ENCODE measurements around the gene MARK3. TPM values are rescaled to one million over a fixed set of nuclear protein-coding genes. Genes with fewer than 3 reads are reported as not detected.

MARK3 gene
- total RNA-seq, 4 donors from 2014 or later: 109 to 143 (median 125) TPM

DNA sequence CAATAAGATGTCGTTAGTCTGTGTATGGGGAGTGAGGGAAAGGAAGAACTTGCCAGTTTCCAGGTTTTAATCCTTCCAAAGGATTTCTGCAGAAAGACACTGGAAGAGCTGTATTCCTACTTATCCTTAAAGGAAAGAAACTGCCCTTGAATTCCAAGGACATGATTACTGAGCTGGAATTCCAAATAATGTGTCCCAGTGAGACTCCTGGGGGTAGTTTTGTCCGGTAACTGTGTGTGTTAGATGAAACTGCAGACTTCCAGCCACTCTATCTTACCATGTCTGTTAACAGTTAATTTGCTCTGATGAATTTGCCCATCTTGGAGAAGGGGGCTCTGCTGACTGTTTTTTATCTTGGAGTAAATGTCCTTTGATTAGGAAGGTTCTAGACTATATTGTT, 104.4 kb downstream of the MARK3 start:
- 82 to 88% methylated on average over 2 of the region's 2 CpGs for WGBS, 2 donors
- TF ChIP-seq, protein P1, sequence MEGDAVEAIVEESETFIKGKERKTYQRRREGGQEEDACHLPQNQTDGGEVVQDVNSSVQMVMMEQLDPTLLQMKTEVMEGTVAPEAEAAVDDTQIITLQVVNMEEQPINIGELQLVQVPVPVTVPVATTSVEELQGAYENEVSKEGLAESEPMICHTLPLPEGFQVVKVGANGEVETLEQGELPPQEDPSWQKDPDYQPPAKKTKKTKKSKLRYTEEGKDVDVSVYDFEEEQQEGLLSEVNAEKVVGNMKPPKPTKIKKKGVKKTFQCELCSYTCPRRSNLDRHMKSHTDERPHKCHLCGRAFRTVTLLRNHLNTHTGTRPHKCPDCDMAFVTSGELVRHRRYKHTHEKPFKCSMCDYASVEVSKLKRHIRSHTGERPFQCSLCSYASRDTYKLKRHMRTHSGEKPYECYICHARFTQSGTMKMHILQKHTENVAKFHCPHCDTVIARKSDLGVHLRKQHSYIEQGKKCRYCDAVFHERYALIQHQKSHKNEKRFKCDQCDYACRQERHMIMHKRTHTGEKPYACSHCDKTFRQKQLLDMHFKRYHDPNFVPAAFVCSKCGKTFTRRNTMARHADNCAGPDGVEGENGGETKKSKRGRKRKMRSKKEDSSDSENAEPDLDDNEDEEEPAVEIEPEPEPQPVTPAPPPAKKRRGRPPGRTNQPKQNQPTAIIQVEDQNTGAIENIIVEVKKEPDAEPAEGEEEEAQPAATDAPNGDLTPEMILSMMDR (IDR thresholded peaks at IDR 0.05): no peak
- TF ChIP-seq POLR2A (IDR thresholded peaks at IDR 0.05): no peak
- TF ChIP-seq EP300 (IDR thresholded peaks at IDR 0.05): no peak
- no peak for DNase-seq (ENCODE audit: low spot score in 2 of 2)
- H3K9me3 ChIP-seq: no peaks in the 10 kb centered on the region
- no peaks in the 10 kb centered on the region for H3K4me1 ChIP-seq
- no peak overlapping the region for H3K4me3 ChIP-seq
- no peak overlapping the region for H3K27ac ChIP-seq
- peaks cover 0 to 77% (median 4%) of the 10 kb centered on the region in 3 donors for H3K36me3 ChIP-seq
- H3K27me3 ChIP-seq: no peaks in the 10 kb centered on the region

DNA sequence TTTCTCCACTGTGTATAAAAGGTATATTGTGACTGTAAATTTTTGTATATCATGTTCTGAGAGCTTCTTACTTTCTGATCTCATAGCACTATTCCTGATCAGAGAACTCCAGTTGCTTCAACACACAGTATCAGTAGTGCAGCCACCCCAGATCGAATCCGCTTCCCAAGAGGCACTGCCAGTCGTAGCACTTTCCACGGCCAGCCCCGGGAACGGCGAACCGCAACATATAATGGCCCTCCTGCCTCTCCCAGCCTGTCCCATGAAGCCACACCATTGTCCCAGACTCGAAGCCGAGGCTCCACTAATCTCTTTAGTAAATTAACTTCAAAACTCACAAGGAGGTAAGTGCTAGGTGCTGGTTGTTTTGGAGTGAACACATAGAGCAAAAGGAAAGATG, 106.5 kb downstream of the MARK3 start:
- peaks cover 0 to 92% (median 4%) of the 10 kb centered on the region in 3 donors for H3K36me3 ChIP-seq

GRCh38 chr14:103492156-103492925, 107.1 kb downstream of the MARK3 start:
- no peaks in the 10 kb centered on the region for H3K27me3 ChIP-seq
- H3K4me3 ChIP-seq: no peak overlapping the region
- DNase-seq (ENCODE audit: low spot score in 2 of 2): no peak
- 57 to 64% methylated on average over 6 of the region's 6 CpGs for WGBS, 2 donors
- H3K36me3 ChIP-seq: peaks cover 0 to 92% (median 2%) of the 10 kb centered on the region in 3 donors
- TF ChIP-seq EP300 (IDR thresholded peaks at IDR 0.05) (no peak), POLR2A (IDR thresholded peaks at IDR 0.05) (no peak)
- TF ChIP-seq, protein P1 (IDR thresholded peaks at IDR 0.05): no peak
- peak overlapping the region in 1 of 4 donors; percentile 1 for H3K27ac ChIP-seq
- no peaks in the 10 kb centered on the region for H3K4me1 ChIP-seq
- H3K9me3 ChIP-seq: no peaks in the 10 kb centered on the region

More for the DNA sequence above, 106.5 kb downstream of the MARK3 start:
- no peak overlapping the region for H3K4me3 ChIP-seq
- H3K9me3 ChIP-seq: no peaks in the 10 kb centered on the region
- no peaks in the 10 kb centered on the region for H3K27me3 ChIP-seq
- no peak for DNase-seq (ENCODE audit: low spot score in 2 of 2)
- H3K27ac ChIP-seq: no peak overlapping the region
- TF ChIP-seq, protein P1 (IDR thresholded peaks at IDR 0.05): no peak
- TF ChIP-seq EP300 (IDR thresholded peaks at IDR 0.05) (no peak), POLR2A (IDR thresholded peaks at IDR 0.05) (no peak)
- no peaks in the 10 kb centered on the region for H3K4me1 ChIP-seq
- WGBS, 2 donors: 89 to 92% methylated on average over 10 of the region's 10 CpGs

DNA sequence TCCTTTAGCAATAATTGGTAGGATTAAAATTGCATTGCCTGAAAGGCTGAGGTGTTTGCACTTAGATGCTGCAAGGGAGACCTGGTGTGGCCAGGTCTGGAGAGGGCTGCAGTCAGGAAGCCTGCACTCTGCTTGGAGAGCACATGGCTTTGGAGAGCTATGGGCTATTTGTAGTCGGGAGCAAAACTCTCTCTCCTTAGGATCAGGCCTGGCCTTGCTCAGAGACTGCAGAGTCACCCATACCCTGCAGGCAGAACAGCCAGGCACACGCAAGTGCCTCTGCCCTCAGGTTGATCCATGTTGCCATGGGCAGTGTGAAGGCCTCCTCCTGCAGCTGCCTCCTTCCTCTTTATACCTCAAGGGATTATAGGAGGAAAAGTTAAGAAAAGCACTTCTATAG, 110.6 kb downstream of the MARK3 start:
- Histone ChIP-seq H3K4me3 (no peak overlapping the region), H3K4me1 (peaks cover 0 to 5% (median 4%) of the 10 kb centered on the region in 4 donors), H3K9me3 (no peaks in the 10 kb centered on the region), H3K27ac (no peak overlapping the region), H3K27me3 (no peaks in the 10 kb centered on the region), H3K36me3 (peaks cover 0 to 68% (median 0%) of the 10 kb centered on the region in 3 donors)
- 55 to 70% methylated on average over 2 of the region's 2 CpGs for WGBS, 2 donors
- TF ChIP-seq, protein P1 (IDR thresholded peaks at IDR 0.05): no peak
- no peak for DNase-seq (ENCODE audit: low spot score in 2 of 2)

- H3K4me1 ChIP-seq: peaks cover 0 to 5% (median 4%) of the 10 kb centered on the region in 4 donors
- TF ChIP-seq POLR2A (IDR thresholded peaks at IDR 0.05) (no peak), EP300 (IDR thresholded peaks at IDR 0.05) (no peak)
- TF ChIP-seq, protein P1 (IDR thresholded peaks at IDR 0.05): no peak
- H3K27me3 ChIP-seq: no peaks in the 10 kb centered on the region
- peaks cover 0 to 68% (median 0%) of the 10 kb centered on the region in 3 donors for H3K36me3 ChIP-seq
- WGBS, 2 donors: 0 to 40% methylated on average over 1 of the region's 1 CpG
- no peak for DNase-seq (ENCODE audit: low spot score in 2 of 2)
- no peak overlapping the region for H3K27ac ChIP-seq
- no peak overlapping the region for H3K4me3 ChIP-seq
- H3K9me3 ChIP-seq: no peaks in the 10 kb centered on the region
These were observed 111.6 kb downstream of the MARK3 start for GRCh38 chr14:103496776-103497175.
